T-helper 2 cell treated with Interferon-gamma antibody and Interleukin-4, amounts not matched to agents 5 μg/mL and 100 μg/mL, for 36 hours (primary cell): ENCODE results near the gene TGM6.

Experiments
- DNase-seq: peaks from one replicate; pipeline ENCODE4 v3.0.0; 2021; ENCODE audit warnings: low spot score
- H3K27ac Mint-ChIP-seq: one replicate; pipeline ENCODE4 v1.8.0; 2021; ENCODE audit warnings: mild to moderate bottlenecking, mixed read lengths
- H3K27me3 Mint-ChIP-seq: one replicate; pipeline ENCODE4 v1.8.0; 2021; ENCODE audit warnings: low read depth, mixed read lengths
- H3K36me3 Mint-ChIP-seq: one replicate; pipeline ENCODE4 v1.8.0; 2021; ENCODE audit warnings: low read depth, mixed read lengths
- H3K4me1 Mint-ChIP-seq: one replicate; pipeline ENCODE4 v1.8.0; 2021; ENCODE audit warnings: low read depth, mixed read lengths
- H3K4me3 Mint-ChIP-seq: one replicate; pipeline ENCODE4 v1.8.0; 2022; ENCODE audit warnings: mild to moderate bottlenecking, moderate library complexity, mixed read lengths
- H3K9me3 Mint-ChIP-seq: one replicate; pipeline ENCODE4 v1.8.0; 2021; ENCODE audit warnings: mixed read lengths

The TGM6 gene

GRCh38 chr20:2462484-2462883, 81.8 kb downstream of the TGM6 start:
- Mint-ChIP-seq H3K36me3 (peaks cover 79% of the 10 kb centered on the region), H3K4me3 (no peak overlapping the region), H3K27ac (no peak overlapping the region), H3K9me3 (no peaks in the 10 kb centered on the region), H3K4me1 (peaks cover 9% of the 10 kb centered on the region), H3K27me3 (no peaks in the 10 kb centered on the region)
- no peak for DNase-seq

GRCh38 chr20:2463616-2464365, 83.1 kb downstream of the TGM6 start:
- Mint-ChIP-seq H3K36me3 (peaks cover 88% of the 10 kb centered on the region), H3K27ac (no peak overlapping the region), H3K4me1 (peaks cover 21% of the 10 kb centered on the region), H3K4me3 (no peak overlapping the region), H3K27me3 (no peaks in the 10 kb centered on the region), H3K9me3 (no peaks in the 10 kb centered on the region)
- DNase-seq: no peak

GRCh38 chr20:2465100-2465499, 84.4 kb downstream of the TGM6 start:
- Mint-ChIP-seq H3K4me3 (no peak overlapping the region), H3K4me1 (peaks cover 29% of the 10 kb centered on the region), H3K9me3 (no peaks in the 10 kb centered on the region), H3K27me3 (no peaks in the 10 kb centered on the region), H3K27ac (no peak overlapping the region), H3K36me3 (peaks cover 89% of the 10 kb centered on the region)
- DNase-seq: no peak

- H3K4me1 Mint-ChIP-seq: peaks cover 39% of the 10 kb centered on the region
- DNase-seq: no peak
- H3K27me3 Mint-ChIP-seq: no peaks in the 10 kb centered on the region
- no peaks in the 10 kb centered on the region for H3K9me3 Mint-ChIP-seq
- H3K4me3 Mint-ChIP-seq: peak overlapping the region; percentile 99
- no peak overlapping the region for H3K27ac Mint-ChIP-seq
- peaks cover 80% of the 10 kb centered on the region for H3K36me3 Mint-ChIP-seq
Observed at GRCh38 chr20:2467412-2467811, 86.7 kb downstream of the TGM6 start.

- Mint-ChIP-seq H3K36me3 (peaks cover 66% of the 10 kb centered on the region), H3K27me3 (no peaks in the 10 kb centered on the region), H3K4me3 (peak overlapping the region; percentile 99), H3K27ac (peak overlapping the region; percentile 67), H3K4me1 (peaks cover 39% of the 10 kb centered on the region), H3K9me3 (no peaks in the 10 kb centered on the region)
- no peak for DNase-seq
Observed at GRCh38 chr20:2468581-2469407, 88.1 kb downstream of the TGM6 start.

- peak; percentile 55 for DNase-seq
- H3K9me3 Mint-ChIP-seq: no peaks in the 10 kb centered on the region
- peaks cover 56% of the 10 kb centered on the region for H3K36me3 Mint-ChIP-seq
- peak overlapping the region; percentile 93 for H3K27ac Mint-ChIP-seq
- peaks cover 39% of the 10 kb centered on the region for H3K4me1 Mint-ChIP-seq
- peak overlapping the region; percentile 99 for H3K4me3 Mint-ChIP-seq
- no peaks in the 10 kb centered on the region for H3K27me3 Mint-ChIP-seq
Observed at GRCh38 chr20:2469991-2470422, 89.3 kb downstream of the TGM6 start.

GRCh38 chr20:2470423-2471193, 89.9 kb downstream of the TGM6 start, which contains the start of gene SNRPB:
Gene SNRPB, minus strand, starts transcription at chr20:2470789. Its CDS starts 99 bp downstream, at chr20:2470690.
- peak within 1 kb of the TSS; percentile 99 for H3K4me3 Mint-ChIP-seq
- H3K4me1 Mint-ChIP-seq: peaks cover 39% of the 10 kb centered on the region
- DNase-seq: peak; percentile 97
- H3K27me3 Mint-ChIP-seq: no peaks in the 10 kb centered on the region
- H3K27ac Mint-ChIP-seq: peak within 1 kb of the TSS; percentile 93
- H3K9me3 Mint-ChIP-seq: no peaks in the 10 kb centered on the region
- peaks cover 50% of the 10 kb centered on the region for H3K36me3 Mint-ChIP-seq

- Mint-ChIP-seq H3K4me1 (peaks cover 20% of the 10 kb centered on the region), H3K27me3 (no peaks in the 10 kb centered on the region), H3K4me3 (no peak overlapping the region), H3K9me3 (no peaks in the 10 kb centered on the region), H3K27ac (no peak overlapping the region), H3K36me3 (peaks cover 23% of the 10 kb centered on the region)
- no peak for DNase-seq
Observed at GRCh38 chr20:2473516-2473915, 92.8 kb downstream of the TGM6 start.

- H3K9me3 Mint-ChIP-seq: peaks cover 5% of the 10 kb centered on the region
- H3K27me3 Mint-ChIP-seq: no peaks in the 10 kb centered on the region
- peaks cover 6% of the 10 kb centered on the region for H3K4me1 Mint-ChIP-seq
- DNase-seq: no peak
- H3K27ac Mint-ChIP-seq: no peak overlapping the region
- peaks cover 21% of the 10 kb centered on the region for H3K36me3 Mint-ChIP-seq
- no peak overlapping the region for H3K4me3 Mint-ChIP-seq
Observed at GRCh38 chr20:2475850-2476741, 95.4 kb downstream of the TGM6 start.

GRCh38 chr20:2476742-2477615, 96.3 kb downstream of the TGM6 start:
- H3K9me3 Mint-ChIP-seq: peaks cover 7% of the 10 kb centered on the region
- H3K36me3 Mint-ChIP-seq: peaks cover 26% of the 10 kb centered on the region
- no peak overlapping the region for H3K4me3 Mint-ChIP-seq
- no peak for DNase-seq
- H3K27ac Mint-ChIP-seq: no peak overlapping the region
- no peaks in the 10 kb centered on the region for H3K27me3 Mint-ChIP-seq
- peaks cover 4% of the 10 kb centered on the region for H3K4me1 Mint-ChIP-seq

GRCh38 chr20:2480381-2480780, 99.7 kb downstream of the TGM6 start:
- Mint-ChIP-seq H3K4me1 (no peaks in the 10 kb centered on the region), H3K9me3 (peaks cover 7% of the 10 kb centered on the region), H3K4me3 (no peak overlapping the region), H3K27ac (no peak overlapping the region), H3K36me3 (peaks cover 38% of the 10 kb centered on the region), H3K27me3 (no peaks in the 10 kb centered on the region)
- no peak for DNase-seq
